ENCODE measurements around the gene ATG9B.
A peak's percentile ranks its signal among the peaks of the same experiment; 100 is the strongest.

ATG9B gene

GRCh38 chr7:151057989-151058780 is 33.9 kb upstream of the ATG9B start (continued):
- TF ChIP-seq ZNF37A (tag by site-specific recombination; IDR thresholded peaks at IDR 0.05) (no peak), ZNF626 (tag by site-specific recombination; IDR thresholded peaks at IDR 0.05) (no peak), ZNF623 (tag by site-specific recombination; IDR thresholded peaks at IDR 0.05) (0 out of 2 replicates have a peak, but pooled peaks have one; percentile 12), ZNF140 (tag by site-specific recombination; IDR thresholded peaks at IDR 0.05) (no peak), KLF17 (tag by site-specific recombination; IDR thresholded peaks at IDR 0.05) (peak; percentile 31; the same call in 1 of the 2 replicates), ZNF558 (tag by site-specific recombination; IDR thresholded peaks at IDR 0.05) (no peak), ZFP41 (tag by site-specific recombination; IDR thresholded peaks at IDR 0.05; ENCODE audit: borderline replicate concordance) (no peak), ZNF26 (tag by site-specific recombination; IDR thresholded peaks at IDR 0.05) (no peak), ZBTB8A (tag by site-specific recombination; IDR thresholded peaks at IDR 0.05) (peak; percentile 73), KLF1 (tag by site-specific recombination; IDR thresholded peaks at IDR 0.05) (peak; percentile 34; the same call in 1 of the 2 replicates), ZNF701 (tag by site-specific recombination; IDR thresholded peaks at IDR 0.05) (no peak), ZSCAN5A (tag by site-specific recombination; IDR thresholded peaks at IDR 0.05) (peak; percentile 63), MZF1 (tag by site-specific recombination; IDR thresholded peaks at IDR 0.05; ENCODE audit: borderline replicate concordance) (no peak), PATZ1 (tag by site-specific recombination; IDR thresholded peaks at IDR 0.05) (peak; percentile 82), ZNF768 (tag by site-specific recombination; IDR thresholded peaks at IDR 0.05) (no peak), ZNF148 (tag by site-specific recombination; IDR thresholded peaks at IDR 0.05; ENCODE audit: borderline replicate concordance) (no peak), KLF7 (tag by site-specific recombination; IDR thresholded peaks at IDR 0.05; ENCODE audit: borderline replicate concordance) (no peak; the same call in 1 of the 2 replicates), ZNF155 (tag by site-specific recombination; IDR thresholded peaks at IDR 0.05) (no peak), HOXD13 (CRISPR knock-in tag; IDR thresholded peaks at IDR 0.05; ENCODE audit: borderline replicate concordance) (no peak), ZNF18 (tag by site-specific recombination; IDR thresholded peaks at IDR 0.05) (no peak), SP2 (tag by site-specific recombination; IDR thresholded peaks at IDR 0.05) (peak; percentile 83), ZBTB49 (tag by site-specific recombination; IDR thresholded peaks at IDR 0.05; ENCODE audit: low read depth) (no peak), HIC1 (tag by site-specific recombination; IDR thresholded peaks at IDR 0.05) (peak; percentile 81; the same call in 1 of the 2 replicates)

Data from HEK293 (cell line).